NCI-H82 (cell line): Measurements from ENCODE around the gene IFNW1.
A peak's percentile ranks its signal among the peaks of the same experiment; 100 is the strongest.
"Not testable (repeated sequence)": the region's sequence is repeated elsewhere in the genome, so short reads cannot be mapped to it uniquely, and the experiment has no call there.

Source experiments
- DNase-seq: peaks from one replicate; lab custom pipeline; 2025; lab: John Stamatoyannopoulos, UW

IFNW1 gene

GRCh38 chr9:21141427-21141882, at the start of gene IFNW1:
Gene IFNW1, minus strand, starts transcription at chr9:21141832. Its CDS starts 262 bp downstream, at chr9:21141570.
- DNase-seq = peak; percentile 3

DNA sequence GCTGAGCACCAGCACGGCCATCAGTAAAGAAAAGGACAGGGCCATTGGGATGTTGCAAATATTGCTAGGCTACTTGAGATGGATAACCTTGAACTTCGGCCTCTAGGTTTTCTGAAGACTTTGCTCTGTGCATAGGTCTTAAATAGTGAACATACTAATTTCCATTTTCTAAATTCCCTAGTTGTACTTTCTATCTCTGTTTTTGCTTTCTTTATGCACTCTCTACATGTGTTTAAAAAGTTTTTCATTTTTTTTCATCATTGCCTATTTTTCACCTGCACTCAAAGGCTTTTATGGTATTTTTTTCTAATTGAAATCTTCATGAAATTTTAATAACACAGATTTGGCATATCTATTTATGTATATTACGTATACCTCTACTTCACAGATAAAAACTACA, 45.9 kb upstream of the IFNW1 start, which contains the start of gene IFNA4:
Gene IFNA4 (minus strand): TSS at position 101 of the 400 bp plus-strand sequence. CDS start 56 bp downstream, at position 45.
- DNase-seq = not testable (repeated sequence)

DNA sequence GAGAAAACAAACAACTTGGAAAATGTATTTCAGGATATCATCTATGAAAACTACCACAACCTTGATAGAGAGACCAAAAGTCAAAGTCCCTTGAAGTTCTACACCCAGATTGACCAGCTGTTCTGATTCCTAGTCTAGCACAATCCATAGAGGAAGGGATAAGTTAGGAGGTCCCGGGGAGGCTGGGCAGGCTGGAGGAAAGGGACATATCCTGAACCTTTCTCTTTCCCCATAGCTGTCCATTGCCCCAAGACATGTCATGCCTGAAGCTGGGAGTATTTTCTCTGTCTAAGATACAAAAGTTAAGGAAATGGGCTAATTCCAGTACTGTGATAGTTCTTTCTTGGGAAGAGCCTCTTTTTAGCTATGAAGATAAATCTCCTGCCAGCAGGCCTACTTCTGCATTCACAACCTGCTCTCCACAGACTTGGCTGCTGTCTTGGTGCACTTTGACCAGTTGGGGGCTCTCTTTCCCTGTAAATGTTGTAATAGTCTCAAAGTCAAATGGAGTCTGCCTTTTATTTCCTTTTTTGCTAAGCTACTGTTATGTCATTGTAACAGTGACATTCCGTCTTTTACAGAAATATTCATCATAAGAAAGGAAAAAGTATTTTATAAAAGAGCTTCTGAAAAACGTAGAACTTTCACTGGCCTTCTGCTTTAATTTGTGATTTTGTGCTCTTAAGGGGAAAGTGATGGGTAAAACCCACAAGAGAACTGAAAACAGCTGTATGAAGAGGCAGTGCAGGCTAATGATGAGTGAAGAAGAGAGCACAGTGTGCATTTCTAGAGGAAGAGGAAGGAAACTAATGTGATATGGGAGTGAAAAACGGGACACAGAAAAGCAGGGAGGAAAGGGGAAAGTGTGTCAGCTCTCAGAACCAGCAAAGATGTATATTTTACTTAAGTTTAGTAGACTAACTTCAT, 41.4 kb upstream of the IFNW1 start:
- DNase-seq = peak; percentile 8

- DNase-seq = no peak
Measured at GRCh38 chr9:21174671-21175070, 33.0 kb upstream of the IFNW1 start.

DNA sequence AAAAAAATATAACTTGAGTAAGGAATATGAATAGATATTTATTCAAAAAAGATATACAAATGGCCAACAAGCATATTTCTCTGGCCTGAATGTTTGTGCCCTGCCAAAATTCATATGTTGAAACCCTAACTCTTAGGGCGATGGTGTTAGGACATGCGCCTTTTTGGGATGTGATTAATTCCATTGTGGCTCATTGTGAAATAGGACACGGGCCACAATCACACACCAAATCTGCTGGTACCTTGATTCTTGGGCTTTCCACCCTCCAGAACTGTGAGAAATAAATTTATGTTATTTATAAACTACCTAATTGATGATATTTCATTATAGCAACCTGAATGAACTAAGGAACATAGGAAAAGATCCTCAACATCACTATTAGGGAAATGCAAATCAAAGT, 30.5 kb upstream of the IFNW1 start:
- no peak for DNase-seq

- DNase-seq = no peak
Measured at GRCh38 chr9:21171351-21171750, 29.7 kb upstream of the IFNW1 start.

DNA sequence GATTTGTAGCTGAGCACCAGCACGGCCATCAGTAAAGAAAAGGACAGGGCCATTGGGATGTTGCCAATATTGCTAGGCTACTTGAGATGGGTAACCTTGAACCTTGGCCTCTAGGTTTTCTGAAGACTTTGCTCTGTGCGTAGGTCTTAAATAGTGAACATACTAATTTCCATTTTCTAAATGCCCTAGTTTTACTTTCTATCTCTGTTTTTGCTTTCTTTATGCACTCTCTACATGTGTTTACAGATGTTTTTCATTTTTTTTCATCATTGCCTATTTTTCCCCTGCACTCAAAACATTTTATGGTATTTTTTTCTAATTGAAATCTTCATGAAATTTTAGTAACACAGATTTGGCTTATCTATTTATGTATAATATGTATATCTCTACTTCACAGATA, 24.9 kb upstream of the IFNW1 start, which contains the start of gene IFNA21:
Gene IFNA21 (minus strand): TSS at position 101 of the 400 bp plus-strand sequence. CDS start 48 bp downstream, at position 53.
- not testable (repeated sequence) for DNase-seq

DNA sequence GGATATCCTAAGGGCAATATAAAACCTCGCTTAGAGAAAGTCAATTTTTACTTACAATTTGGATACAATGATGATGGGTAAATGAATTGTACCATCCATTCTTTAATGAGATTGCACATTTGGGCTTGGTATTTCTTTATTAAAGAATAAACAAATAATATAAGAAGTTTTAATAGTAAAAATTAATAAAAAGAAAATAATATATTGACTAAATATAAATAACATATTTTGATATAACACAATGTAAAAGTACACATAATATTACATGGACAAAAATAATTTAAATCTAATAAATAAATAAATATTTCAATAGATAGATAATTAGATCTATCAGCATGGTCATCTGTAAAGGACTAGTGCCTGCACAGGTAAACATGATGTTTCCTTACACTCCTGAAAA, 23.9 kb upstream of the IFNW1 start:
- DNase-seq = no peak

DNA sequence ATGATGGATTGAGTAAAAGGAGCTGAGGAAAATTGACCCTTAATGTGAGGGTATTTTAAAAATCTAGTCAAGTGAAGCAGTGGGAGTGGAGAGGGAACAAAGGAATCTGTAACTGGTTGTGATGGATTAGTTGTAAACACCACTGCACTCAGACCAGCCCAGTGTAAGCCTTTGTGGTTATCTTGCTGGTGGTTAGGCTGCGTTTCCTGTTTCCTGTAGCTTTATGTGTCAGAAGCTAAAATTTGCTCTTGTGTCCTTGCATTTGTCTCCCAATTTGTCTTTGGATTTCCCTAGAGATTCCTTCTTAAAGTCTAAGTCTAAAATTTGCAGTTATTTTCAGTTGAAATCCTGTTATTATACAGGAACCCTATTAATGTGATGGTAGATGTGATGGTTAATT, 18.5 kb upstream of the IFNW1 start:
- no peak for DNase-seq

- no peak for DNase-seq
Measured at GRCh38 chr9:21155501-21155900, 13.9 kb upstream of the IFNW1 start.

GRCh38 chr9:21154018-21154608, 12.5 kb upstream of the IFNW1 start:
- peak; percentile 43 for DNase-seq

GRCh38 chr9:21153336-21154017, 11.8 kb upstream of the IFNW1 start:
- no peak for DNase-seq

DNA sequence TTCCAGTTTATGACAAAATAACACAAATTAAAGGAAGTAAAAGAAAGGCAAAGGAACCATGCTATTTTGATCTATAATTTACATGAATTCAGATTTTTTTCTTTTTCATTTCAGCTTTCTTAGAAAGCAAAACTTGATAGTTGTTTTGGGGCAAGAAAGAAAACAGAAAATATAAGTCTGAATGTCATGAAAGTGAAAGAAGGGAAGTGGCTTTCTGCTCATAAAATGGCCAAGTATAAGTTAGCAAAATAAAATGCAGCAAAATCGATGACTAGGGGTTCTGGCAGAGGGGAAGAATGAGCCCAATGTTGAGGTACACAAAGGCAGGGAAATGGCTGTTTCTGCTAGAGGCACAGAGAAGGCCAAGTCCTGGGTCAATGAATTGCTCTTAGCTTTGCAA, 3.0 kb upstream of the IFNW1 start:
- no peak for DNase-seq

GRCh38 chr9:21137020-21137419, 4.6 kb downstream of the IFNW1 start:
- no peak for DNase-seq

DNA sequence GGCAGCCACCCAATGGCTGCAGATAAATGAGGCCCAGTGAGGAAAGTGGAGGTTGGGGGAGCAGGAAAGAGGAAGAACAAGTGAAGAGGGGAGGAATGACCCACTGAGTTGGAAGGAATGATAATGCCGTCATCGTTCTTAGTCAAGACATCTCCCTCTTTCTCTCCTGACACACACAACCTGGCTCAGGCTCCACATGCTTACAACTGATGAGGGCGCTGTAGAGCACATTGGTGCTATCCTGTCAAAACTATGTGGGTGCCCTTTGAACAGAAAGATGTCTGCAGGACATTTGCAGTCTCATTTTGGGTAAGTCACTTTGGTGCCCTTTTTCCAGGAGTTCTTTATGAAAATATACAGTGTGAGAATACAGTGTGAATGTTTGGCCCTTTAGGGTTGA, 5.9 kb downstream of the IFNW1 start:
- no peak for DNase-seq

DNA sequence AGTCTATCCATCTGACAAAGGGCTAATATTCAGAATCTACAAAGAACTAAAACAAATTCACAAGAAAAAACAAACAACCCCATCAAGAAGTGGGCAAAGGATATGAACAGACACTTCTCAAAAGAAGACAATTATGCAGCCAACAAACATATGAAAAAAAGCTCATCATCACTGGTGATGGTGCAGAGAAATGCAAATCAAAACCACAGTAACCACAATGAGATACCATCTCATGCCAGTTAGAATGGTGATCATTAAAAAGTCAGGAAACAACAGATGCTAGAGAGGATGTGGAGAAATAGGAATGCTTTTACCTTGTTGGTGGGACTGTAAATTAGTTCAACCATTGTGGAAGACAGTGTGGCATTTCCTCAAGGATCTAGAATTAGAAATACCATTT, 13.4 kb downstream of the IFNW1 start:
- not testable (repeated sequence) for DNase-seq

GRCh38 chr9:21121595-21122251, 19.9 kb downstream of the IFNW1 start:
- no peak for DNase-seq

DNA sequence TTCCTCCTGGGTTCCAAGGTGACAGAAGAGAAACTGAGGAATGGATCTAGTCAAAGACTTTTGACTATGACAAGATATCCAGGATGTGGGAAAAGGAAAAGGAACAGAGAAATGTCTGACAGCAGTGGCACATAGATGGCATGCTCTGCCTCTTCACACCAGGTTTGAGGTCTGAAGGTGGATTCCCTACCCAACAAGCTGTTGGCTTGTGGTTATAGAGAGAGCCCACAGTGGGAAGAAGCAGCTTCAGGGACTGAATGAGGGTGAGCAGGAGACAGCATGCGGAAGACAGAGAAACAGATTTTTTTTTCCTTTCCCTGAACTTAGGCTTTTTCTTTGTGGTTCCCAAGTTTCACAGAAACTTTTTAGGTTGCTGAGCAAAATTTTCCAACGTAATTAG, 20.6 kb downstream of the IFNW1 start:
- DNase-seq = no peak

- DNase-seq = peak; percentile 5
Measured at GRCh38 chr9:21119093-21119770, 22.4 kb downstream of the IFNW1 start.

- DNase-seq = no peak
Measured at GRCh38 chr9:21114311-21114710, 27.3 kb downstream of the IFNW1 start.
